ENCODE measurements around the gene TBCC.
"Not testable (repeated sequence)": the region's sequence is repeated elsewhere in the genome, so short reads cannot be mapped to it uniquely, and the experiment has no call there.

Gene TBCC

GRCh38 chr6:42727627-42728026, 18.3 kb downstream of the TBCC start:
- DNase-seq, result no peak

DNA sequence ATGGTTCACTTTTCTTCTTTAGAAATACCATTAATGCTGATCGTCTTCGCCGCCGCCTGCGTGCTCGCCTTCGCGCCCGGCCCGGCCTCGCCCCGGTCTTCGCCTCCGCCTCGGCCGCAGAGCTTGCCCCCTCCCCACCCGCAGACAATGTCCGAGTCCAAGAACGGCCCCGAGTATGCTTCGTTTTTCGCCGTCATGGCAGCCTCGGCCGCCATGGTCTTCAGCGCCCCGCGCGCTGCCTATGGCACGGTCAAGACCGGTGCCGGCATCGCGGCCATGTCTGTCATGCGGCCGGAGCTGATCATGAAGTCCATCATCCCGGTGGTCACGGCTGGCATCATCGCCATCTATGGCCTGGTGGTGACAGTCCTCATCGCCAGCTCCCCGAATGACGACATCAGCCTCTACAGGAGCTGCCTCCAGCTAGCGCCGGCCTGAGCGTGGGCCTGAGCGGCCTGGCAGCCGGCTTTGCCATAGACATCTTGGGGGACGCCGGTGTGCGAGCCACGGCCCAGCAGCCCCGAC, 18.8 kb downstream of the TBCC start:
- DNase-seq, result no peak

- peak; percentile 74 to 87 for DNase-seq
Observed at GRCh38 chr6:42726485-42727086, 19.3 kb downstream of the TBCC start.

DNA sequence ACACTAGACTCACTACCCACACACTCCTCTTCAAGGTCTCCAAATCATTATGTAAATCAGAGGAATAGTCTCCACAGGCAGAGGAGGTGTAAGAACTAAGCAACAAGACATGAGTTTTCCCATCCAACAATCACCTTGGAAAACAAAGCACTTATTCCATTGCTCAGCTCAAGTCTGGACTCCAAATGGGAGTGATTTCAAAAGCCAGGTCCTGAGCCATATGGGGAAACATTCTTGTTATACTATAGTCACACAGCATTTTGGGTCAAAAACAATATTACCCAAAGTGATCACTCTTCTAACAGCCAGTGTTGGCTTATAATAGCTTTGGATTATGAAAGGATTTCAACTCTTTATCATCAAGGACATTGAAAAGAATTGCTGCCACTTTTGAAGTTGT, 19.9 kb downstream of the TBCC start:
- no peak for DNase-seq

GRCh38 chr6:42724825-42725224, 21.1 kb downstream of the TBCC start:
- DNase-seq, result no peak

GRCh38 chr6:42722497-42722896, 23.4 kb downstream of the TBCC start, which contains the start of gene PRPH2:
Gene PRPH2, minus strand, starts transcription at chr6:42722597. Its CDS starts 263 bp downstream, at chr6:42722334.
- DNase-seq, result no peak

GRCh38 chr6:42720739-42721138, 25.2 kb downstream of the TBCC start:
- no peak for DNase-seq

DNA sequence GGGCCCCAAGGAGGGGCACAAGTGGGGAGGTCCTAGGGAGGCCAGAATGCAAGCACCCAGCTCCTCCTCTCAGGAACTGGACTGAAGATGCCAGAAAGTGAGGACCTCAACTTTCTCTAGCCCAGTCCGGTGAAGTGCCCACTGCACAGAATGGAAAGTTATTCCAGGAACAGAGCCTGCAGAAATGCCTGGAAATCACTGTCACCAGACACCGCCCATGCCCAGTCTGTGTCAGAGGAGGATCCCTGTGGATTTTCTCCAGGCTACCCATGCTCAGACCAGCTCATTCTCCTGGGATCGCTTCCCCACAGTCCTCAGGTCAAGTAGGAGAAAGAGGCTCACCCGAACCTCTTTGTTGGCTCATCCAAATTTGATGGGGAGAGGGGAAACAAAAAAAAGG, 30.0 kb downstream of the TBCC start:
- no peak for DNase-seq

- no peak for DNase-seq
Observed at GRCh38 chr6:42714098-42714761, 31.7 kb downstream of the TBCC start.

DNA sequence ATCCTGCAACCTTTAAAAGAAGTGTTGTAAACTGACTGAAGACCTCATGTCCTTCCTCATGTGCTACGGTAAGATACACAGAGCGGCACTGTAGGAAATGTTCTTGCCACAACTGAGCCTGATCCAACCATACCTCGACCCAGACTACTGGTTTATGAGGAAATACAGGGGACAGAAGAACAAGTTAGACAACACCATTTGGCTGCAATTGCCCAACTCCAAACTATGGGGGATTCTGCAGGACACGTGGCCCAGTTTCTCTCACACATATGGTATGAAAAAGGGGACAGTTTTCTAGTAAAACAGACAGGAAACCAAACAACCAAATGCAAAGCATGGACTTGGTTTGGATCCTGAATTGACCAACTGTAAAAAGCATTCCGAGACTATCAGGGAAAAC, 34.0 kb downstream of the TBCC start:
- no peak for DNase-seq

DNA sequence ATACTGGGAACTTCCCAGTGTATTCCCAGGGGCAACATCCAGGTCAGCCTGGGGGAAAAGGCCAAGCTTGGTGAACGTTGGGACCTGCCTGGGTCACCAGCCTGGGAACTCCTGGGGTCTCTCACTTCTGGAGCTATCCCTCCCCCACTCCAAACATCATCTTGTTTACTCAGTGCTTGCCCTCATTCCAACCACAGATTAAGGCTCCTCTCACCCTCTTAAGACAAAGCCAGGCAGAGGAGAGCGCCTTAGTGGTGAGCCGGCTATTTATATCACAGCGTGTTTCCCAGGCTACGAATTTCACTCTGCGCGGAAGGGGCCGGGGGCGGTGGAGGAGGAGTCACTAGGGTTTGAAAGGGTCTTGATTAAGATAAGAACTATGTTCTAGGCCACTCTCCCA, 35.6 kb downstream of the TBCC start:
- no peak for DNase-seq

- DNase-seq, result no peak
Observed at GRCh38 chr6:42709871-42710270, 36.0 kb downstream of the TBCC start.

DNA sequence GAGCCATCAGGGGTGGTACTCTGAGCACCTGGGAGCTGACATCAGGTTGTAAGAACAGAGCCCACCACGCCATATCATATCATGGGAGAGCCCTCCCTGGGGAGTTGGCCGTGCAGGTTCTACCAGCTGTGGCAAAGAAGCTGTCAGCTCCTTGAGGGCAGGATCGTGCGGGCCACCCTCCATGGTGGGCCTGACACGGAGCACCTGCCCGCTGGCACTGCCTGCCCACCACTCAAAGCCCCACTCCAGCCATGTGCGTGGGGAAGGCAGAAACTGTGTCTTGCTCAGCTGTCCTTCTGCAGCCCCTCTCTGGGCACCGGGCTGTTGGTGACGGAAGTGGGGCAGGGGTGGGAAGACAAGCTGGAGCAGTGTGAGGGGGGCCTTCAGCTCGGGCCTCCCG, 37.8 kb downstream of the TBCC start:
- DNase-seq, result no peak

- no peak for DNase-seq
Observed at GRCh38 chr6:42707595-42707994, 38.3 kb downstream of the TBCC start.

DNA sequence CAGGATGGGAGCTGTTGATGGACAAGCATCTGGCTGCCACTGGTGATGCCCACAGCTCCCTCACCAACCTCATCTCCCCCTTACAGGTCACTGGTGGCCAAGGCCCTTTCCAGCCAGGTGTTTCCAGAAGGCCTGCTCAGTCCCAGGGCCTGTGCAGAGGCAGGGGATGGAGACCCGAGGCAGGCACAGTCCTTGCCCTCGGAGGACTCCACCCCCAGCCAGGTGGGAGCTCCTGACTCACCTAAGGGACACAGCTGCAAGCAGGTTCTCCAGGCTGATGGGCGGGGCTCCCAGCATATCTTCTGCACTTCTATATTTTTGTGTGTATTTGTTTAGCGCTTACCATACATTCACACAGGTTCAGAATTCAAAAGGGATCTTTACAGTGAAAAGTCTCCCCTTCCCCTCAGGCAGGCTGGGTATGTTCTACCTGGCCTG, 40.9 kb downstream of the TBCC start:
- DNase-seq, result no peak

DNA sequence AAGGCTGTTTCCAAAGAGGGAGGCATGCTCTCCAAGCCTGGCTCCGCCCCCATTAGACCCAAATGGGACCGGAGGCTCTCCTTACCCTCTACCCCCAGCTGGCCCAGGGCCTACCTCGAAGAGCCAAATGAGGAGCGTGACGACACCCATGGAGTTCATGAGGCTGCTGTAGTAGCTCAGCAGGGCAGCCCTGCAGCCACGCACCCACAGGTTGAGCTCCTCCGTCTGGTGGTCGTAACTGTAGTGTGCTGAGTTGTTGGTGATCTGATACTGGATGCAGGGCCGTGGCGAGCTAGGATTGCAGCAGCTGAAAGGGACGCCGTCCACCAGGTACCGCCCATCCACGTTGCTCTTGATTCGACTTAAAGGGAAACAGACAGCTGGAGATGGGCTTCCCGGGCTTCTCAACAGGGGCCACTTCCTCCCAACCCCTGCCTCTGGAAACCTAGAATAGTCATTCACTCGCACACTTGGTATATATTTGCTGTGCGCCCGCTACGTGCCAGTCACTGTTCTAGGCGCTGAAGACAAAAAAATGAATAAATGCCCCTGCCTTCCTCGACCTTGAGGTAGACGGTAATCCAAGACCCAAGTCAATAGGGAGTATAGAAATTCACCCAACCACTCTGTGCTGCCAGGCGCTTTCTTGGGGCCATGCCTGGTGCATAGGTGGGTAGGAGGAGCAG, 41.5 kb downstream of the TBCC start:
- DNase-seq, result no peak

- not testable (repeated sequence) for DNase-seq
Observed at GRCh38 chr6:42702786-42703185, 43.1 kb downstream of the TBCC start.

GRCh38 chr6:42702200-42702599, 43.7 kb downstream of the TBCC start:
- DNase-seq, result no peak

GRCh38 chr6:42698217-42698616, 47.7 kb downstream of the TBCC start:
- DNase-seq, result no peak

GRCh38 chr6:42697268-42697655, 48.6 kb downstream of the TBCC start:
- no peak for DNase-seq

DNA sequence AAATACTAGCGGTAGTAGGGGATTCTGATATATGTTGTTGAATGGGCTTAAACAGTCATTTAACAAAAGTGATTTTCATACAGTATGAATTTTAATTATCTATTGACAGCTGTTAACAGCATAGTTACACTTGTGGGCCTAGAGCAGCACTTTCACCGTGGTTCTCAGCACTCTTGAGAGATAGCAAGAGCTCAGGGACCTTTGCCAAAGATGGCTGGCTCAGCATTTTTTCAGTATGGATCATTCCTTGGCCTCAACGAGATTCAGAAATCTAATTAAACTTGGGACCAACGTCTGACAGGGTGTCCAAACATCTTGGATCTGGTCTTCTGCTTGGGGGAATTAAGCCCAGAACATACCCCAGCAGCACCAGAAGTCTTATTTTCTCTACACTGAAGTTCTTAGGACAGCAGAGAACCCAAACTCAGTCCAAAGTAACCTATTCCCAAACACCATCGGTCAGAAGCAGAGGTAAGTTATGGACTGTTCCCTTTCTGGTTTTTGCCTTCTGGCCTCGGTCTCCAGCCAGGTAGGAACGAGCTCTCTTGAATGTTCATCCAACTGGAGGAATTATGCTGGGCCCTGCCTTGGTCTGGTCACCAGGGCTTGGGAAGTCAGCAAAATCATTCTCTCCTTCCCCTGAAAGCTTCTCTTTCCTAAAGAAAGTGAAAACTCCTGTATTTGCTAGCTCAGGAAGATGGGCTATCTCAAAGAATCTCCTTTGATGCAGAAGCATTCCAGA, 49.2 kb downstream of the TBCC start:
- no peak for DNase-seq

GRCh38 chr6:42694586-42694985, 51.3 kb downstream of the TBCC start:
- no peak for DNase-seq

All from inflammatory macrophage treated with lipopolysaccharide for 1 hour (primary cell).